PFSK-1 (cell line): ENCODE results near the gene FAM90A26.
"Not testable (repeated sequence)": the region's sequence is repeated elsewhere in the genome, so short reads cannot be mapped to it uniquely, and the experiment has no call there.

ENCODE experiments used
- FOXP2 ChIP-seq: optimal IDR thresholded peaks from 2 replicates; pipeline ENCODE3; 2011; ENCODE audit warnings: borderline replicate concordance, control low read depth, inconsistent platforms; ENCODE audit not compliant: insufficient read depth; ENCODE audit errors: extremely low read length, extremely low read depth
- POLR2AphosphoS5 ChIP-seq: IDR thresholded peaks from 2 replicates; pipeline ENCODE4 v1.6.1; 2012; ENCODE audit warnings: low read depth, mild to moderate bottlenecking, control low read depth, low read length, moderate library complexity
- REST ChIP-seq, 2 experiments: IDR thresholded peaks; 2 replicates each; pipeline versions ENCODE4 v1.6.1 to v1.8.0; 2011 to 2012; ENCODE audit warnings: low read depth in 2 of 2, low read length in 2 of 2, control low read depth in 1 of 2, inconsistent platforms in 1 of 2, mild to moderate bottlenecking in 1 of 2, moderate library complexity in 1 of 2; ENCODE audit not compliant: insufficient read depth in 1 of 2
- SIN3A ChIP-seq: IDR thresholded peaks from 2 replicates; pipeline ENCODE4 v1.6.1; 2012; ENCODE audit warnings: mild to moderate bottlenecking, low read length, moderate library complexity, borderline replicate concordance; ENCODE audit not compliant: insufficient read depth
- TAF1 ChIP-seq: IDR thresholded peaks from 2 replicates; pipeline ENCODE4 v1.6.1; 2012; ENCODE audit warnings: low read length, control low read depth, borderline replicate concordance; ENCODE audit not compliant: insufficient read depth

The FAM90A26 gene

GRCh38 chr4:9215105-9215504 lies 44.9 kb downstream of the FAM90A26 start, which contains the start of gene USP17L11:
TSS of gene USP17L11 (plus strand) at chr4:9215405. CDS start at chr4:9215405, 0 bp downstream.
- TF ChIP-seq SIN3A; REST (IDR thresholded peaks at IDR 0.05; ENCODE audit: insufficient read depth in 1 of 2, low read depth in 2 of 2, low read length in 2 of 2); TAF1: not testable (repeated sequence)

- not testable (repeated sequence) for TF ChIP-seq REST (IDR thresholded peaks at IDR 0.05; ENCODE audit: insufficient read depth in 1 of 2, low read depth in 2 of 2, low read length in 2 of 2); SIN3A; TAF1
These were observed 49.6 kb downstream of the FAM90A26 start, which contains the start of gene USP17L12 for GRCh38 chr4:9219852-9220251. TSS of gene USP17L12 (plus strand) at chr4:9220152. CDS start at chr4:9220152, 0 bp downstream.

GRCh38 chr4:9224596-9224995 lies 54.4 kb downstream of the FAM90A26 start, which contains the start of gene USP17L13:
TSS of gene USP17L13 (plus strand) at chr4:9224896. CDS start at chr4:9224896, 0 bp downstream.
- not testable (repeated sequence) for TF ChIP-seq FOXP2, TAF1, POLR2AphosphoS5
